ENCODE results near the gene CALN1. TPM values are rescaled to one million over a fixed set of nuclear protein-coding genes. Genes with fewer than 3 reads are reported as not detected.

The CALN1 gene
- total RNA-seq, 4 donors from 2014 or later: under 0.01 to 0.06 TPM; not detected in 2

- 76% methylated on average over 4 of the region's 5 CpGs for WGBS
- no peak overlapping the region for H3K4me3 ChIP-seq
- peak; percentile 34 for DNase-seq (ENCODE audit: extremely low spot score)
These were observed 259.0 kb downstream of the CALN1 start for GRCh38 chr7:72153132-72153512.

GRCh38 chr7:72152161-72153131 is 259.7 kb downstream of the CALN1 start:
- peak; percentile 62 for DNase-seq (ENCODE audit: extremely low spot score)
- Histone ChIP-seq H3K36me3 (no peaks in the 10 kb centered on the region), H3K27me3 (no peaks in the 10 kb centered on the region), H3K4me1 (peaks cover 0 to 5% (median 2%) of the 10 kb centered on the region in 4 donors), H3K4me3 (no peak overlapping the region), H3K9me3 (no peaks in the 10 kb centered on the region), H3K27ac (replicated peaks in 1 of 4) (peak overlapping the region in 1 of 4 donors; percentile 14)
- TF ChIP-seq POLR2AphosphoS5 (IDR thresholded peaks at IDR 0.05) (no peak), EP300 (IDR thresholded peaks at IDR 0.05) (no peak), CTCF (IDR thresholded peaks at IDR 0.05) (no peak), POLR2A (IDR thresholded peaks at IDR 0.05; ENCODE audit: low read depth) (no peak)
- intact Hi-C loops (cut with DNase I): no loop called here
- WGBS: 54% methylated on average over 7 of the region's 7 CpGs

More at GRCh38 chr7:72153132-72153512, 259.0 kb downstream of the CALN1 start:
- Histone ChIP-seq H3K4me1 (peaks cover 0 to 5% (median 2%) of the 10 kb centered on the region in 4 donors), H3K27ac (replicated peaks in 1 of 4) (no peak overlapping the region), H3K27me3 (no peaks in the 10 kb centered on the region), H3K36me3 (no peaks in the 10 kb centered on the region), H3K9me3 (no peaks in the 10 kb centered on the region)
- intact Hi-C loops (cut with DNase I): no loop called here
- TF ChIP-seq POLR2AphosphoS5 (IDR thresholded peaks at IDR 0.05) (no peak), POLR2A (IDR thresholded peaks at IDR 0.05; ENCODE audit: low read depth) (no peak), CTCF (IDR thresholded peaks at IDR 0.05) (no peak), EP300 (IDR thresholded peaks at IDR 0.05) (no peak)

- Histone ChIP-seq H3K9me3 (peaks cover 0 to 24% (median 7%) of the 10 kb centered on the region in 4 donors), H3K27me3 (no peaks in the 10 kb centered on the region), H3K27ac (replicated peaks in 1 of 4) (no peak overlapping the region), H3K36me3 (no peaks in the 10 kb centered on the region), H3K4me1 (no peaks in the 10 kb centered on the region), H3K4me3 (no peak overlapping the region)
- WGBS: 80% methylated on average over 2 of the region's 2 CpGs
- TF ChIP-seq POLR2AphosphoS5 (IDR thresholded peaks at IDR 0.05) (no peak), CTCF (IDR thresholded peaks at IDR 0.05) (no peak), EP300 (IDR thresholded peaks at IDR 0.05) (no peak), POLR2A (IDR thresholded peaks at IDR 0.05; ENCODE audit: low read depth) (no peak)
- intact Hi-C loops (cut with DNase I): no loop called here
- no peak for DNase-seq (ENCODE audit: extremely low spot score)
These were observed 271.6 kb downstream of the CALN1 start for GRCh38 chr7:72140566-72140965.

GRCh38 chr7:72127136-72127535 is 285.0 kb downstream of the CALN1 start:
- Histone ChIP-seq H3K4me3 (no peak overlapping the region), H3K27me3 (no peaks in the 10 kb centered on the region), H3K36me3 (no peaks in the 10 kb centered on the region), H3K4me1 (no peaks in the 10 kb centered on the region), H3K9me3 (peaks cover 0 to 5% (median 0%) of the 10 kb centered on the region in 4 donors), H3K27ac (replicated peaks in 1 of 4) (no peak overlapping the region)
- DNase-seq (ENCODE audit: extremely low spot score): no peak
- no peak for TF ChIP-seq POLR2A (IDR thresholded peaks at IDR 0.05; ENCODE audit: low read depth)
- TF ChIP-seq CTCF (IDR thresholded peaks at IDR 0.05): no peak
- TF ChIP-seq POLR2AphosphoS5 (IDR thresholded peaks at IDR 0.05): no peak
- TF ChIP-seq EP300 (IDR thresholded peaks at IDR 0.05): no peak
- WGBS: 80% methylated on average over 1 of the region's 1 CpG
- intact Hi-C loops (cut with DNase I): no loop called here
